ENCODE data around the gene MPLKIP.
"Not testable (repeated sequence)": the region's sequence is repeated elsewhere in the genome, so short reads cannot be mapped to it uniquely, and the experiment has no call there.

The MPLKIP gene

GRCh38 chr7:40147371-40148246, 13.2 kb upstream of the MPLKIP start:
- Histone ChIP-seq H3K36me3 (ENCODE audit: insufficient read depth, low read length) (no peaks in the 10 kb centered on the region), H3K9ac (ENCODE audit: low read depth, low read length, poor library complexity, severe bottlenecking) (no peak overlapping the region), H3K9me3 (ENCODE audit: insufficient read depth, low read depth, low read length) (no peaks in the 10 kb centered on the region), H2AFZ (ENCODE audit: low read length) (no peak overlapping the region), H3K9me2 (replicated peaks; ENCODE audit: low read depth, low read length) (no peaks in the 10 kb centered on the region), H3K4me3 (ENCODE audit: low read length, poor library complexity, severe bottlenecking) (no peak overlapping the region), H3K4me1 (ENCODE audit: insufficient read depth, low read length, poor library complexity, severe bottlenecking) (no peaks in the 10 kb centered on the region), H4K20me1 (ENCODE audit: insufficient read depth, low read length, poor library complexity, severe bottlenecking) (no peaks in the 10 kb centered on the region), H3K79me2 (ENCODE audit: insufficient read depth, low read length) (no peaks in the 10 kb centered on the region), H3K27me3 (ENCODE audit: insufficient read depth, low read length, poor library complexity, severe bottlenecking) (no peaks in the 10 kb centered on the region), H3F3A (ENCODE audit: low read depth) (no peaks in the 10 kb centered on the region), H3K4me2 (ENCODE audit: low read depth, low read length, poor library complexity, severe bottlenecking) (no peak overlapping the region)
- TF ChIP-seq EZH2phosphoT487 (IDR thresholded peaks at IDR 0.05; ENCODE audit: borderline replicate concordance) (no peak), CTCF (conservative IDR thresholded peaks at IDR 0.05; ENCODE audit: low read length) (peak; percentile 21; the same call in 1 of the 2 replicates)

- H3F3A ChIP-seq (ENCODE audit: low read depth); H3K9me3 ChIP-seq (ENCODE audit: insufficient read depth, low read depth, low read length); H3K4me1 ChIP-seq (ENCODE audit: insufficient read depth, low read length, poor library complexity, severe bottlenecking); H3K9me2 ChIP-seq (replicated peaks; ENCODE audit: low read depth, low read length); H3K79me2 ChIP-seq (ENCODE audit: insufficient read depth, low read length); H3K9ac ChIP-seq (ENCODE audit: low read depth, low read length, poor library complexity, severe bottlenecking); H3K4me2 ChIP-seq (ENCODE audit: low read depth, low read length, poor library complexity, severe bottlenecking); H3K36me3 ChIP-seq (ENCODE audit: insufficient read depth, low read length); H3K27me3 ChIP-seq (ENCODE audit: insufficient read depth, low read length, poor library complexity, severe bottlenecking); H4K20me1 ChIP-seq (ENCODE audit: insufficient read depth, low read length, poor library complexity, severe bottlenecking); H2AFZ ChIP-seq (ENCODE audit: low read length); H3K4me3 ChIP-seq (ENCODE audit: low read length, poor library complexity, severe bottlenecking): not testable (repeated sequence)
Measured at GRCh38 chr7:40145596-40146130, 11.2 kb upstream of the MPLKIP start.

- H3K4me1 ChIP-seq (ENCODE audit: insufficient read depth, low read length, poor library complexity, severe bottlenecking); H4K20me1 ChIP-seq (ENCODE audit: insufficient read depth, low read length, poor library complexity, severe bottlenecking); H3K4me3 ChIP-seq (ENCODE audit: low read length, poor library complexity, severe bottlenecking); H3K79me2 ChIP-seq (ENCODE audit: insufficient read depth, low read length); H2AFZ ChIP-seq (ENCODE audit: low read length); H3K9me3 ChIP-seq (ENCODE audit: insufficient read depth, low read depth, low read length); H3K4me2 ChIP-seq (ENCODE audit: low read depth, low read length, poor library complexity, severe bottlenecking); H3K27me3 ChIP-seq (ENCODE audit: insufficient read depth, low read length, poor library complexity, severe bottlenecking); H3K36me3 ChIP-seq (ENCODE audit: insufficient read depth, low read length); H3K9ac ChIP-seq (ENCODE audit: low read depth, low read length, poor library complexity, severe bottlenecking); H3K9me2 ChIP-seq (replicated peaks; ENCODE audit: low read depth, low read length); H3F3A ChIP-seq (ENCODE audit: low read depth): not testable (repeated sequence)
Measured at GRCh38 chr7:40141916-40142315, 7.5 kb upstream of the MPLKIP start.

- H3K4me2 ChIP-seq (ENCODE audit: low read depth, low read length, poor library complexity, severe bottlenecking); H3K9ac ChIP-seq (ENCODE audit: low read depth, low read length, poor library complexity, severe bottlenecking); H3K4me1 ChIP-seq (ENCODE audit: insufficient read depth, low read length, poor library complexity, severe bottlenecking); H3K9me3 ChIP-seq (ENCODE audit: insufficient read depth, low read depth, low read length); H3F3A ChIP-seq (ENCODE audit: low read depth); H3K79me2 ChIP-seq (ENCODE audit: insufficient read depth, low read length); H3K9me2 ChIP-seq (replicated peaks; ENCODE audit: low read depth, low read length); H3K27me3 ChIP-seq (ENCODE audit: insufficient read depth, low read length, poor library complexity, severe bottlenecking); H3K4me3 ChIP-seq (ENCODE audit: low read length, poor library complexity, severe bottlenecking); H2AFZ ChIP-seq (ENCODE audit: low read length); H3K36me3 ChIP-seq (ENCODE audit: insufficient read depth, low read length); H4K20me1 ChIP-seq (ENCODE audit: insufficient read depth, low read length, poor library complexity, severe bottlenecking): not testable (repeated sequence)
Measured at GRCh38 chr7:40139891-40140290, 5.5 kb upstream of the MPLKIP start.
